HCT116 (cell line): Measurements from ENCODE around the gene DVL1. TPM values are rescaled to one million over a fixed set of nuclear protein-coding genes. Genes with fewer than 3 reads are reported as not detected.

Experiments used
- ATAC-seq: fragments of 200-7000 bp; cut with Tn5 transposase; 2 replicates; pipeline ENCODE4 v1.9.1; 2020; ENCODE audit warnings: mild to moderate bottlenecking, moderate library complexity
- BruUV-seq: library from RNA; stranded (reverse); fragments of 400-500 nt; replicated peaks from 2 replicates; lab custom pipeline; 2021; lab: Mats Ljungman, UMichigan
- CTCF ChIA-PET: fragments of 300-600 bp; sonication (Branson Sonifier 250); formaldehyde crosslinking; loops from one replicate; lab custom pipeline; 2021; ENCODE audit warnings: antibody characterized with exemption; lab: Charles Lee
- POLR2A ChIA-PET: fragments of 300-600, 350-600 bp; sonication (Branson Sonifier 250); formaldehyde crosslinking; loops from one replicate; lab custom pipeline; 2021; ENCODE audit warnings: antibody characterized with exemption; lab: Charles Lee
- RAD21 ChIA-PET, 2 experiments: fragments of 300-600 bp; sonication (Branson Sonifier 250); formaldehyde crosslinking; loops; one replicate each; lab custom pipeline; 2023; ENCODE audit warnings: low total read pairs in 2 of 2; ENCODE audit not compliant: uncharacterized antibody in 2 of 2, unreplicated experiment in 2 of 2, low non-redundant PET in 1 of 2; lab: Charles Lee
- DNase-seq: peaks from one replicate; pipeline ENCODE4 v3.0.0-alpha.2; 2010; ENCODE audit warnings: low read depth, low spot score
- H2AFZ ChIP-seq: fragments of 200-600 bp; shearing (Covaris generic), sonication (generic); 2 replicates; pipeline ENCODE4 v1.6.1; 2017; ENCODE audit warnings: low read depth, mixed run types, mixed read lengths, antibody characterized with exemption, low read length; ENCODE audit not compliant: poor library complexity, severe bottlenecking
- H3K27ac ChIP-seq: 2 replicates; pipeline ENCODE4 v1.5.1; 2012; ENCODE audit warnings: low read depth, low read length
- H3K27me3 ChIP-seq: fragments of 200-600 bp; sonication (generic); 2 replicates; pipeline ENCODE4 v1.6.1; 2016; ENCODE audit warnings: mixed run types, low read length, mixed read lengths; ENCODE audit not compliant: insufficient read depth
- H3K36me3 ChIP-seq, 2 experiments: fragments of 200-500 bp in 1 of 2; fragments of 200-600 bp in 1 of 2; sonication (Bioruptor generic) in 1 of 2; sonication (generic) in 1 of 2; 2 replicates each; pipeline versions ENCODE4 v1.5.1 to v1.6.1; 2014 to 2016; ENCODE audit warnings: low read length in 2 of 2, inconsistent platforms in 1 of 2, mixed read lengths in 1 of 2, mixed run types in 1 of 2; ENCODE audit not compliant: insufficient read depth in 2 of 2, control insufficient read depth in 1 of 2
- H3K4me1 ChIP-seq, 2 experiments: fragments of 200-600 bp in 1 of 2; sonication (generic) in 1 of 2; 2 replicates each; pipeline versions ENCODE4 v1.5.1 to v1.6.1; 2012 to 2017; ENCODE audit warnings: low read length in 2 of 2, inconsistent platforms in 1 of 2, mild to moderate bottlenecking in 1 of 2, mixed read lengths in 1 of 2, mixed run types in 1 of 2, moderate library complexity in 1 of 2; ENCODE audit not compliant: insufficient read depth in 2 of 2, control insufficient read depth in 1 of 2
- H3K4me2 ChIP-seq: fragments of 200-600 bp; sonication (generic); 2 replicates; pipeline ENCODE4 v1.6.1; 2017; ENCODE audit warnings: mixed run types, low read length, mixed read lengths
- H3K4me3 ChIP-seq, 2 experiments: fragments of 200-600 bp in 1 of 2; sonication (generic) in 1 of 2; replicated peaks in 1 of 2; 2 replicates each; pipeline ENCODE4 v1.5.1; 2011 to 2016; ENCODE audit warnings: low read length in 2 of 2, control low read depth in 1 of 2, low read depth in 1 of 2, mild to moderate bottlenecking in 1 of 2, mixed read lengths in 1 of 2, mixed run types in 1 of 2
- H3K79me2 ChIP-seq: fragments of 200-600 bp; sonication (generic); 2 replicates; pipeline ENCODE4 v1.6.1; 2017; ENCODE audit warnings: mild to moderate bottlenecking, mixed run types, low read length, moderate library complexity, mixed read lengths; ENCODE audit not compliant: insufficient read depth
- H3K9ac ChIP-seq: fragments of 200-600 bp; sonication (generic); 2 replicates; pipeline ENCODE4 v1.6.1; 2016; ENCODE audit warnings: low read length, mixed read lengths
- H3K9me2 ChIP-seq: fragments of 200-600 bp; sonication (generic), shearing (Covaris generic); 2 replicates; pipeline ENCODE4 v1.6.1; 2017; ENCODE audit warnings: mixed run types, mild to moderate bottlenecking, moderate library complexity; ENCODE audit not compliant: insufficient read depth
- H3K9me3 ChIP-seq, 2 experiments: fragments of 200-500 bp in 1 of 2; fragments of 200-600 bp in 1 of 2; sonication (Bioruptor generic) in 1 of 2; sonication (generic) in 1 of 2; 2 replicates each; pipeline ENCODE4 v1.6.1; 2014 to 2017; ENCODE audit warnings: low read length in 2 of 2, mixed read lengths in 2 of 2, inconsistent platforms in 1 of 2, low read depth in 1 of 2, mild to moderate bottlenecking in 1 of 2, mixed run types in 1 of 2, moderate library complexity in 1 of 2; ENCODE audit not compliant: control insufficient read depth in 1 of 2, insufficient read depth in 1 of 2
- H4K20me1 ChIP-seq: fragments of 200-600 bp; sonication (generic), shearing (Covaris generic); 2 replicates; pipeline ENCODE4 v1.6.1; 2017; ENCODE audit warnings: mixed run types, mild to moderate bottlenecking, moderate library complexity; ENCODE audit not compliant: insufficient read depth
- EZH2 ChIP-seq: fragments of 200-600 bp; sonication (generic); IDR thresholded peaks from 2 replicates; pipeline ENCODE4 v1.6.1; 2017; ENCODE audit warnings: antibody characterized with exemption, mixed run types
- EZH2phosphoT487 ChIP-seq: fragments of 200-600 bp; IDR thresholded peaks from 2 replicates; pipeline ENCODE4 v1.6.1; 2018; ENCODE audit warnings: antibody characterized with exemption, borderline replicate concordance
- MAX ChIP-seq: IDR thresholded peaks from 2 replicates; pipeline ENCODE4 v1.6.1; 2012
- POLR2A ChIP-seq: IDR thresholded peaks from 2 replicates; pipeline ENCODE4 v1.7.0; 2011; ENCODE audit warnings: borderline replicate concordance; ENCODE audit not compliant: insufficient read depth, insufficient read length; ENCODE audit errors: extremely low read depth
- POLR2AphosphoS5 ChIP-seq: IDR thresholded peaks from 2 replicates; pipeline ENCODE4 v1.6.1; 2011; ENCODE audit warnings: mild to moderate bottlenecking, low read depth, low read length, moderate library complexity
- REST ChIP-seq: IDR thresholded peaks from 2 replicates; pipeline ENCODE4 v1.6.1; 2012; ENCODE audit warnings: low read depth
- SRF ChIP-seq: IDR thresholded peaks from 2 replicates; pipeline ENCODE4 v1.6.1; 2012; ENCODE audit warnings: low read depth
- ZBTB33 ChIP-seq: IDR thresholded peaks from 2 replicates; pipeline ENCODE4 v1.6.1; 2011; ENCODE audit warnings: mild to moderate bottlenecking, low read length, moderate library complexity; ENCODE audit not compliant: insufficient replicate concordance; ENCODE audit errors: extremely low read depth
- intact Hi-C: fragments of 100-400 bp; cut with micrococcal nuclease; formaldehyde crosslinking; loops from 2 replicates; pipeline ENCODE4 v1.10.0; 2022
- total RNA-seq: library from RNA; stranded (reverse); gene quantifications from one replicate; pipeline ENCODE4 v1.2.1, GENCODE V29; 2021; ENCODE audit not compliant: unreplicated experiment

DVL1 gene
- total RNA-seq, 1 experiment from 2014 or later, result 160 TPM

- no peak for TF ChIP-seq SRF
- TF ChIP-seq, all 23 proteins: peak for 0
Measured at GRCh38 chr1:1340185-1340584, 9.0 kb downstream of the DVL1 start (continued).

- ChIA-PET CTCF (no interaction called here), RAD21 (no interaction called here)
- no peak overlapping the region; the same call in 1 of the 2 replicates for H3K27ac ChIP-seq
Measured at GRCh38 chr1:1338278-1338677, 10.9 kb downstream of the DVL1 start.

More at GRCh38 chr1:1338278-1338677, 10.9 kb downstream of the DVL1 start:
- peaks cover 4% of the 10 kb centered on the region; the same call in 1 of the 2 replicates for H4K20me1 ChIP-seq
- no peak overlapping the region for H2AFZ ChIP-seq
- no peak overlapping the region for H3K9ac ChIP-seq
- H3K9me2 ChIP-seq, result no peaks in the 10 kb centered on the region
- no peak overlapping the region for H3K4me3 ChIP-seq
- peaks cover 7 to 40% of the 10 kb centered on the region in 2 experiments; a peak in 3 of 4 replicates for H3K36me3 ChIP-seq
- peaks cover 1 to 33% of the 10 kb centered on the region in 2 experiments for H3K4me1 ChIP-seq
- H3K27me3 ChIP-seq, result no peaks in the 10 kb centered on the region
- H3K79me2 ChIP-seq, result peaks cover 36% of the 10 kb centered on the region
- ATAC-seq, result no peak
- POLR2A ChIA-PET, result interaction anchor here (0.6 to 1.4 kb wide), 3 partner anchors 10 to 56 kb away, joined by 3 to 4 read pairs (median 4); no protein-coding TSS in a partner anchor
- H3K4me2 ChIP-seq, result 0 out of 2 replicates have a peak overlapping the region, but pooled peaks have one; percentile 12
- TF ChIP-seq POLR2A (no peak), REST (no peak), MAX (no peak), EZH2phosphoT487 (no peak), POLR2AphosphoS5 (no peak), EZH2 (no peak), ZBTB33 (no peak)
- TF ChIP-seq, all 23 proteins: peak for 0
- no TSS peak for BruUV-seq
- intact Hi-C loops, result no loop called here
- no peaks in the 10 kb centered on the region for H3K9me3 ChIP-seq
- no peak for DNase-seq
